Hematopoietic multipotent progenitor cell treated with erythropoietin and hydrocortisone succinate and interleukin-3 and kit ligand, for 6 days (in vitro differentiated cells): ENCODE measurements around the gene ZCWPW1.
A peak's percentile ranks its signal among the peaks of the same experiment; 100 is the strongest.

ENCODE experiments used
- DNase-seq: peaks from one replicate; pipeline ENCODE4 v3.0.0-alpha.2; 2015

ZCWPW1 gene

GRCh38 chr7:100428199-100428966 lies at the start of gene ZCWPW1:
Gene ZCWPW1, minus strand, starts transcription at chr7:100428703. Its CDS starts 8,054 bp downstream, at chr7:100420649.
- DNase-seq = peak; percentile 98

GRCh38 chr7:100477871-100478267 lies 49.4 kb upstream of the ZCWPW1 start:
- no peak for DNase-seq

DNA sequence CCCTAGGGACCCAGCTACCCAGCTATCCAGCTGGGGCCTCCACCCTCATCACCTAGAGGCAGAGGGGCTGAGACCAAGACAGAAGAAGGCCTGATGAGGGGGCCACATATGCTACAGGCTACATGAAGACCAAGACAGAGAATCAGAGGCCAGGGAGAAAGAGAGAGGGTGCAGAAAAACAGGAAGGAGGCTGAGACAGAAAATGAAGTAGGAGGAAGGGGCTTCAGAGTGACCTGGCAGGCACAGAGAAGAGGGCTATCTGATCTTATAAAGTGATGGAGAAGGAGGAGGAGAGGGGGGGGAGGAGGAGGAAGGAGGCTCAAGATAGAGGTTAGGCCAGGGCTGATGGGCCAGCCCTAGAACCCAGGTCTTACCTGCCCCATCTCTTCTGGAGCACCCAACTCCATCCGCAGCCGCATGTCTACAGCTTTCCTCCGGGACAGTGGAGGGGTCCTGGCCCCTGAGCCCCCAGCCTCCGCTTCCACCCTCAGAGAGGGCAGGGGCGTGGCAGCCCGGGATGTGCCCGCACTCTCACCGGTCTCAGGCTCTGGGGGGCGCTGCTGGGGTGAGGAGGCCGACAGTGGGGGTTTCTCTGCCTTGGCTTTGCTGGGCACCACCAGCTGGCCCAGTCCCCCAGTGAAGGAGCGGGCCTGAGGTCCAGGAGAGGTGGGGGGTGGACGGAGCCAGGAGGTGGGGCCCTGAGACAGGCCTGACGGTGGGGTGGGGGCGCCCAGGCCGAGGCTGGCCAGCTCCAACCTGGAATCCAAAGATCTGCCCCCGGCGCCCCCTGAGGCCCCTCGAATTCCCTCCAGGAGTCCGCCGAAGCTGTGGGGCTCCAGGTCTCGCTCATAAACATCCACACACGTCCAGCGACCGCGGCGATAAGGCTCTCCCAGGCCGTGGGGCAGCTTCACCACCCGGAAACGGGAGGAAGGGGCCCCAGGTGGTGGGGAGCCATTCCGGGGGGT lies 48.7 kb upstream of the ZCWPW1 start:
- DNase-seq = peak; percentile 81

- DNase-seq = no peak
Measured at GRCh38 chr7:100476101-100476780, 47.7 kb upstream of the ZCWPW1 start.

DNA sequence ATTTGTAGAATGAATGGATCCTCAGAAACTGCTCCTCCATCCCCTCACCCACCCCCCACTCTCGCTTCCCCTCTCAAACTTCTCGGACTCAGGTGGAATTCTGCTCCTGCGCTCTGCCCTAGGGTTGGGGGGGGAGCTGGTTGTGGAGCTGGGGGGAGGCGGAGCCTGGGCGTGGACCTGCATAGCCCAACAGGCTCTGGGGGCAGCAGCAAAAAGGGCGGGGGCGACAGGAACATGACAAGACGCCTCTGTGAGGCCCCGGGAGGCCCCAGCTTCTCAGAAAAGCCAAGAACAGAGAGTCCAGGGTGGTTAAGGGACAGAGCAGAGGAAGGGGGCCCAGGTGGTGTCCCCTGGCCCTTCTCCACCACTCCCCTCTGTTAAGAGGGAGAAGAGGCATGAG lies 47.0 kb upstream of the ZCWPW1 start:
- DNase-seq = peak; percentile 86

DNA sequence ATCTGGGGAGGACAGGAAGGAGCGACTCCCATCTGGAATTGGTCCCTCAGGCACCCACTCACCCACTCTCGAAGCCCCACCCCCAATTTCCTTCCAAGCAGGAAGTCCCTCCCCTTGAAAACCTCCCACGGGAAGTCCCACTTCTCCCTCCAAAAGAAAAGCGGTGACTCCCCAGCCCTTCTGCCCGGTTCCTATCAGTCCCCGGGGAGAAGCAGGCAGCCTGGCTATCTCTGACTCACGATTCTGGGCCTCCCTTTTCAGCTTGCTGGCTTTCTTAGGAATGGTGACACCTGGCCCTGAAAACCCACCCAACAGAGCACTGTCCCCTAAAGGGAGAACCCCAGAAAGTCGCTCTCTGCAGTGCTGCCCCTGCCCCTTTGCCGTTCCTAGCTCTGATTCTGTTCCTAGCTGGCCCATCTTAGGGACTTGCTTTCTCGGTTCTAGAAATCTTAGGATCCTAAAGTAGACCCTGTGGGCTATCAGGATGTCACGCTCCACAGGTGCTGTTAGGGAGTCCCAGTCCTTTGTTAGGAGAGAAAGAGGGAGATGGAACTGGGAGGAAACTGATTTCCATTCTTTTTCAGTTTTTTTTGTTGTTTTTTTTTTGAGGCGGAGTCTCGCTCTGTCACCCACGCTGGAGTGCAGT lies 44.5 kb upstream of the ZCWPW1 start:
- DNase-seq = peak; percentile 75

GRCh38 chr7:100472121-100472851 lies 43.8 kb upstream of the ZCWPW1 start:
- DNase-seq = no peak

GRCh38 chr7:100471021-100471420 lies 42.5 kb upstream of the ZCWPW1 start:
- DNase-seq = no peak

DNA sequence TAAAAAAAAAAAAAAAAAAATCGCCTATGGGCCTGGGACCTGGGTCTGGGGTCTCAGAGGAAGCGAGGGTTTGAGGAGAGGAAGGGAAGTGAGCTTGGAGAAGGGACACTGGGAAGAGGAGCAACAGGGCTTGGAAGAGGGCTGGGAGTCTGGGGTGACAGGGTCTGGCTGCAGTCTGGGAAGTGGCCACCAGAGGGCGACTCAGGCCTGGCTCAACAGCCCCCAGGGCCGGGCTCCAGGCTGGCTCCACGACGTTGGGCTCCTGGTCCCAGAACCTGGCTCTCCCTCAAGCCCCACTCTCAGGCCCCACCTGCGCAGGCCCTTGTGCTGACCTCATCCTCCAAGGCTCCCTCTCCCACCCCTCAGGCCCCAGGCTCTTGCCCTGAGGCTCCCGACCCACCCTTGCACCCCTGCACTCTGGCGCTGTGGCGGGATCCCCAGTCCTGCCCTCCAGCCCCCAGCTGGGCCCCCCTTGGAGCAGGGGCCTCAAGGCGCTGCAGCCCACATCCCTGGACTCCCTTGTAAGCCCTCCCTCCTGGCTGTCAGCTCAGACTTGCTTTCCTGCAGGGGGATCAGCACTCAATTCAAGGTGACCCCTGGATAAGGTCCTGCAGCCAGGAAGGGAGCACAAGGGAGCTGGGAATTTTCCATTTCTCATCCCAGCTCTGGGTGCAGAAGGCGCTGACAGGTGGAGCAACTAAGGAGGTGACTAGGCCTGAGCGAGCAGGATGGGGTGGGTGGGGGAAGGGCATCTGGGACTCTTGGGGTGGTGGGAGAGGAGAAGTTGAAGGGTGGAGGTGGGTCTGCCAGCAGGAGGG lies 40.9 kb upstream of the ZCWPW1 start:
- DNase-seq = peak; percentile 88

- no peak for DNase-seq
Measured at GRCh38 chr7:100467638-100468373, 39.3 kb upstream of the ZCWPW1 start.

DNA sequence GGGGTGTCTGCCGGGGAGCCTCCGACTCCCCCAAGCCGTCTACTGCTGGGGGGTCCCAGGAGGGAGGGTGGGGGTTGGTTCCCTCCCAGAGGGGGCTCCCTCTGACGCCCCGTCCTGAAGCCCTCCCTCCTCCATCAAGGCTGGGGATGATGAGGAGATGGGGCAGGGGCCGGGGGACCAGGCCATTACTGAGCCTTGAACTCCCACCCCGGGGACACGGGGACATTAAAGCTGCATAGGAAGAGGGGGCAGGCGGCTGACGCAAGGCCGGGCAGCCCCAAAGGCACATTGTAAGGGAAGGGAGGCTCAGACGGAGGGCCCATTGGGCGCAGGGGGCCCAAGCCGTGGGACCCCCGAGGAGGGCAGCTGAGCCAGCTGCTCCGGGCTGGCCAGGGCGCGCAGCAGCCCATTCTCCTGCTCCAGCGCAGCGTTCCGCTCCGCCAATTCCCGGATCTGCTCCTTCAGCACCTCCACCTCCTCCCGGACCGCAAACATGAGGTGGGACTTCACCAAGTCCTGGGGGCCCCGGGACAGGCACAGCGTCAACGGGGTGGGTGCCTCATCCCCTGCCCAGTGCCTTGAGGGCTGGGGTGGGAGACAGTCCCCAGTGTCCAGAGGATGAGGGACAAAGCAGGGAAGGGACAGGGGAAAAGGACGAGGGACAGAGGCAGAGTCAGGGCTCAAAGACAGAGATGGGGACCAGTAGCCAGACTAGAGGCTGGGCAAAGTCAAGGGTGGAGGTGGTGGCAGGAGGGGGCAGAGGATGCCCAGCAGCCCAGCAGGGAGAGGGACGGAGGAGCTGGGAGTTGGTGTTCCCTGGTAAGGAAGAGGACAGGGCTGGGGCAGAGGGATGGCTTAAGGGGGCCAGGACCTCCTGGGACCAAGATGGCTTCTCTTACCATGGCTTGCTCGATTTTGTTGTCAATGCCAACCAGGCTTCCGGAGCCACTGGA lies 38.4 kb upstream of the ZCWPW1 start:
- DNase-seq = no peak

GRCh38 chr7:100465702-100466311 lies 37.3 kb upstream of the ZCWPW1 start:
- peak; percentile 84 for DNase-seq

DNA sequence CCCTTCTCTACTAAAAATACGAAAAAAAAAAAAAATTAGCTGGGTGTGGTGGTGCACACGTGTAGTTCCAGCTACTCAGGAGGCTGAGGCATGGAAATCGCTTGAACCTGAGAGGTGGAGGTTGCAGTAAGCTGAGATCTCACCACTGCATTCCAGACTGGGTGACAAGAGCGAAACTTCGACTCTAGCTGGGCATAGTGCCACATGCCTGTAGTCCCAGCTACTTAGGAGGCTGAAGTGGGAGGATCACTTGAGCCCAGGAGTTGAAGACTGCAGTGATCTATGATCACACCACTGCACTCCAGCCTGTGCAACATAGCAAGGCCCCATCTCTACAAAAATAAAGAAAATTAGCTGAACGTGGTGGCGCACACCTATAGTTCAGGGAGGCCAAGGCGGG lies 36.8 kb upstream of the ZCWPW1 start:
- DNase-seq = no peak

DNA sequence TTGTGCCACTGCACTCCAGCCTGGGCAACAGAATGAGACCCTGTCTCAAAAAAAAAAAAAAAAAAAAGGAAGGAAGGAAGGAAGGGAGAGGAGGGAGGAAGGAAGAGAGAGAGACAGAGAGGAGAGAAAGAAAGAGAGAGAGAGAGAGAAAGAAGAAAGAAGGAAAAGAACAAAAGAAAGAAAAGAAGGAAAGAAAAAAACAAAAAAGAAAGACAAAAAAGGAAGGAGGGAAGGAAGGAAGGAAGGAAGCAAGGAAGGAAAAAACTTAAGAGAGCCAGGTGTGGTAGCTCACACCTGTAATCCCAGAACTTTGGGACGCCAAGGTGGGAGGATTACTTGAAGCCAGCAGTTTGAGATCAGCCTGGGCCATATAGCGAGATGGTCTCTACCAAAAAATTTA lies 36.3 kb upstream of the ZCWPW1 start:
- DNase-seq = no peak

- DNase-seq = no peak
Measured at GRCh38 chr7:100464210-100464660, 35.7 kb upstream of the ZCWPW1 start, which contains the start of gene SPACDR. Gene SPACDR, minus strand, starts transcription at chr7:100464260. Its CDS starts 235 bp downstream, at chr7:100464025.

DNA sequence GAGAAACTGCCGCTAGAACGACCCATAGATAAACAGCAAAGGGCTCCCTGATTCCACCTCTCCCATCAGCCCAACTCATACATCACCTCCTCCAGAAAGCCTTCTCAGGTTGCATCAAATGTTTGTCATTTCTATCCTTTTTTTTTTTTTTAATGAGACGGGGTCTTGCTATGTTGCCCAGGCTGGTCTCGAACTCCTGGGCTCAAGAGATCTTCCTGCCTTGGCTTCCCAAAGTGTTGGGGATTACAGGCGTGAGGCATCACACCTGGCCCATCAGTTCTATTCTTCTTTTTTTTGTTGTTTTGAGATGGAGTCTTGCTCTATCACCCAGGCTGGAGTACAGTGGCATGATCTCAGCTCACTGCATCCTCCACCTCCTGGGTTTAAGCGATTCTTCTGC lies 28.5 kb upstream of the ZCWPW1 start:
- DNase-seq = no peak

- DNase-seq = no peak
Measured at GRCh38 chr7:100456562-100456961, 28.1 kb upstream of the ZCWPW1 start.

GRCh38 chr7:100455206-100455605 lies 26.7 kb upstream of the ZCWPW1 start:
- no peak for DNase-seq
